ENCODE results near the gene GRAMD2A.

DNA sequence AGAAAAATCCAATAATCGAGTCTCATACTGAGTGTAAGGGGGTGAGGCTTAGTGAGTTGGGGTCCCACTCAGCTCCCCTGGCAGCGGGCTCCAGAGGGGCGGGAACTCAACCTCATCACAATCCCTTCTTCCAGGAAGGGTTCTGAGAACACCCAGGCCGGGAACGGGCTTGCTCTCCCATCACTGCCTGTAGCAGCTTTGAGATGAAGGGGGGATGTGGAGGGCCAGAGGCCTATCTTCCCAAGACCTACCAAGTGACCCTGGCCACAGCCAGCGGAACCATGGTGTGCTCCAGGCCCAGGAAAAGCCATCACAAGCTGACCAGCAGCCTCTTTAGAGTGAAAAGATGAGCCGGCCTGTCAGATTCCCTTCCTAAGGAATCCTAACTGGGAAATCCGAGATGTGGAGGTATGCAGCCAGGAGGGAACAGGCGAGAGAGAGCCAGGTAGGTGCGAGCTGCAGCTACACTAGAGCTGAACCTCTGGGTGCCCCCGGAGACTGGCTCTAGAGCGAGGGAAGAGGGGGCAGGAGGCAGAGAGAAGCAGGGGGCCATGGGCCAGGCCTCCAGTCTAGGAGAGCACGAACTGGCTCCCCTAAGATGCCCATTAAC lies 18.5 kb downstream of the GRAMD2A start:
- TF ChIP-seq JUND (IDR thresholded peaks at IDR 0.05; ENCODE audit: low read depth, low read length) (no peak), SREBF1 (IDR thresholded peaks at IDR 0.05; ENCODE audit: low read length) (no peak), ZNF24 (IDR thresholded peaks at IDR 0.05) (no peak), EZH2 (IDR thresholded peaks at IDR 0.05; ENCODE audit: borderline replicate concordance, control insufficient read depth, low read depth, low read length) (no peak), POLR2A (IDR thresholded peaks at IDR 0.05; ENCODE audit: low read depth, low read length) (no peak), CEBPB (IDR thresholded peaks at IDR 0.05; ENCODE audit: borderline replicate concordance in 1 of 2, low read depth in 2 of 2, low read length in 2 of 2) (no peak), TAF1 (IDR thresholded peaks at IDR 0.05; ENCODE audit: borderline replicate concordance, low read depth, low read length) (no peak), SIN3A (IDR thresholded peaks at IDR 0.05; ENCODE audit: low read depth, low read length) (no peak)
- TF ChIP-seq, protein P1, sequence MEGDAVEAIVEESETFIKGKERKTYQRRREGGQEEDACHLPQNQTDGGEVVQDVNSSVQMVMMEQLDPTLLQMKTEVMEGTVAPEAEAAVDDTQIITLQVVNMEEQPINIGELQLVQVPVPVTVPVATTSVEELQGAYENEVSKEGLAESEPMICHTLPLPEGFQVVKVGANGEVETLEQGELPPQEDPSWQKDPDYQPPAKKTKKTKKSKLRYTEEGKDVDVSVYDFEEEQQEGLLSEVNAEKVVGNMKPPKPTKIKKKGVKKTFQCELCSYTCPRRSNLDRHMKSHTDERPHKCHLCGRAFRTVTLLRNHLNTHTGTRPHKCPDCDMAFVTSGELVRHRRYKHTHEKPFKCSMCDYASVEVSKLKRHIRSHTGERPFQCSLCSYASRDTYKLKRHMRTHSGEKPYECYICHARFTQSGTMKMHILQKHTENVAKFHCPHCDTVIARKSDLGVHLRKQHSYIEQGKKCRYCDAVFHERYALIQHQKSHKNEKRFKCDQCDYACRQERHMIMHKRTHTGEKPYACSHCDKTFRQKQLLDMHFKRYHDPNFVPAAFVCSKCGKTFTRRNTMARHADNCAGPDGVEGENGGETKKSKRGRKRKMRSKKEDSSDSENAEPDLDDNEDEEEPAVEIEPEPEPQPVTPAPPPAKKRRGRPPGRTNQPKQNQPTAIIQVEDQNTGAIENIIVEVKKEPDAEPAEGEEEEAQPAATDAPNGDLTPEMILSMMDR (IDR thresholded peaks at IDR 0.05 in 2 of 3, conservative IDR thresholded peaks at IDR 0.05 in 1 of 3; ENCODE audit: control insufficient read depth in 2 of 3, extremely low read depth in 1 of 3, insufficient read depth in 1 of 3, low read depth in 3 of 3, low read length in 3 of 3): no peak
- TF ChIP-seq, protein P2, sequence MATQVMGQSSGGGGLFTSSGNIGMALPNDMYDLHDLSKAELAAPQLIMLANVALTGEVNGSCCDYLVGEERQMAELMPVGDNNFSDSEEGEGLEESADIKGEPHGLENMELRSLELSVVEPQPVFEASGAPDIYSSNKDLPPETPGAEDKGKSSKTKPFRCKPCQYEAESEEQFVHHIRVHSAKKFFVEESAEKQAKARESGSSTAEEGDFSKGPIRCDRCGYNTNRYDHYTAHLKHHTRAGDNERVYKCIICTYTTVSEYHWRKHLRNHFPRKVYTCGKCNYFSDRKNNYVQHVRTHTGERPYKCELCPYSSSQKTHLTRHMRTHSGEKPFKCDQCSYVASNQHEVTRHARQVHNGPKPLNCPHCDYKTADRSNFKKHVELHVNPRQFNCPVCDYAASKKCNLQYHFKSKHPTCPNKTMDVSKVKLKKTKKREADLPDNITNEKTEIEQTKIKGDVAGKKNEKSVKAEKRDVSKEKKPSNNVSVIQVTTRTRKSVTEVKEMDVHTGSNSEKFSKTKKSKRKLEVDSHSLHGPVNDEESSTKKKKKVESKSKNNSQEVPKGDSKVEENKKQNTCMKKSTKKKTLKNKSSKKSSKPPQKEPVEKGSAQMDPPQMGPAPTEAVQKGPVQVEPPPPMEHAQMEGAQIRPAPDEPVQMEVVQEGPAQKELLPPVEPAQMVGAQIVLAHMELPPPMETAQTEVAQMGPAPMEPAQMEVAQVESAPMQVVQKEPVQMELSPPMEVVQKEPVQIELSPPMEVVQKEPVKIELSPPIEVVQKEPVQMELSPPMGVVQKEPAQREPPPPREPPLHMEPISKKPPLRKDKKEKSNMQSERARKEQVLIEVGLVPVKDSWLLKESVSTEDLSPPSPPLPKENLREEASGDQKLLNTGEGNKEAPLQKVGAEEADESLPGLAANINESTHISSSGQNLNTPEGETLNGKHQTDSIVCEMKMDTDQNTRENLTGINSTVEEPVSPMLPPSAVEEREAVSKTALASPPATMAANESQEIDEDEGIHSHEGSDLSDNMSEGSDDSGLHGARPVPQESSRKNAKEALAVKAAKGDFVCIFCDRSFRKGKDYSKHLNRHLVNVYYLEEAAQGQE (IDR thresholded peaks at IDR 0.05; ENCODE audit: low read depth, low read length): no peak
- TF ChIP-seq, protein P3, sequence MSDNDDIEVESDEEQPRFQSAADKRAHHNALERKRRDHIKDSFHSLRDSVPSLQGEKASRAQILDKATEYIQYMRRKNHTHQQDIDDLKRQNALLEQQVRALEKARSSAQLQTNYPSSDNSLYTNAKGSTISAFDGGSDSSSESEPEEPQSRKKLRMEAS (IDR thresholded peaks at IDR 0.05; ENCODE audit: low read depth, low read length): no peak
